HG03060 (cell line): Measurements from ENCODE around the gene CLUH.
"Not testable (repeated sequence)": the region's sequence is repeated elsewhere in the genome, so short reads cannot be mapped to it uniquely, and the experiment has no call there.

ENCODE experiments used
- ATAC-seq: cut with Tn5 transposase; IDR thresholded peaks from one replicate; pipeline ENCODE4 v1.9.1; 2021; ENCODE audit warnings: low read depth, moderate number of reproducible peaks; ENCODE audit not compliant: unreplicated experiment

CLUH gene

GRCh38 chr17:2703606-2704005, 8.0 kb downstream of the CLUH start:
- ATAC-seq, result no peak

GRCh38 chr17:2703181-2703580, 8.4 kb downstream of the CLUH start:
- ATAC-seq, result no peak

- no peak for ATAC-seq
Observed at GRCh38 chr17:2701996-2702741, 9.4 kb downstream of the CLUH start.

- no peak for ATAC-seq
Observed at GRCh38 chr17:2701161-2701995, 10.2 kb downstream of the CLUH start.

- no peak for ATAC-seq
Observed at GRCh38 chr17:2700491-2701141, 10.9 kb downstream of the CLUH start.

GRCh38 chr17:2700030-2700490, 11.5 kb downstream of the CLUH start:
- ATAC-seq, result no peak

GRCh38 chr17:2699216-2699805, 12.3 kb downstream of the CLUH start:
- not testable (repeated sequence) for ATAC-seq

GRCh38 chr17:2697611-2698162, 13.9 kb downstream of the CLUH start:
- no peak for ATAC-seq

GRCh38 chr17:2695961-2696760, 15.4 kb downstream of the CLUH start:
- no peak for ATAC-seq

- no peak for ATAC-seq
Observed at GRCh38 chr17:2695243-2695960, 16.2 kb downstream of the CLUH start.

- ATAC-seq, result no peak
Observed at GRCh38 chr17:2694381-2695242, 17.0 kb downstream of the CLUH start.

- no peak for ATAC-seq
Observed at GRCh38 chr17:2693561-2694380, 17.8 kb downstream of the CLUH start.

- ATAC-seq, result no peak
Observed at GRCh38 chr17:2692781-2693135, 18.8 kb downstream of the CLUH start.

GRCh38 chr17:2691965-2692780, 19.4 kb downstream of the CLUH start:
- ATAC-seq, result no peak

GRCh38 chr17:2691069-2691871, 20.3 kb downstream of the CLUH start:
- ATAC-seq, result no peak
